Measurements from ENCODE around the gene ZNF740. TPM values are rescaled to one million over a fixed set of nuclear protein-coding genes. Genes with fewer than 3 reads are reported as not detected.
A peak's percentile ranks its signal among the peaks of the same experiment; 100 is the strongest.

The ZNF740 gene
- total RNA-seq, 2 donors from 2014 or later: 28.7 to 32.7 TPM

- ATAC-seq (no peak), DNase-seq (no peak)
- intact Hi-C loops (cut with DNase I, micrococcal nuclease): no loop called here
Measured at GRCh38 chr12:53204351-53204750, 23.8 kb downstream of the ZNF740 start.

- ATAC-seq (no peak), DNase-seq (peak; percentile 43 to 51)
- intact Hi-C loops (cut with DNase I, micrococcal nuclease): no loop called here
Measured at GRCh38 chr12:53205747-53206419, 25.4 kb downstream of the ZNF740 start.

- peak; percentile 74 to 75 for DNase-seq
- intact Hi-C loops (cut with DNase I, micrococcal nuclease): no loop called here
- ATAC-seq: peak; percentile 94
Measured at GRCh38 chr12:53207042-53207441, 26.5 kb downstream of the ZNF740 start, which contains the start of gene ITGB7. ITGB7 (minus strand) TSS chr12:53207251; CDS start chr12:53200443, 6,808 bp downstream.

- DNase-seq (no peak), ATAC-seq (no peak)
- intact Hi-C loops (cut with DNase I, micrococcal nuclease): no loop called here
Measured at GRCh38 chr12:53208435-53208834, 27.9 kb downstream of the ZNF740 start.

- DNase-seq: no peak
- intact Hi-C loops (cut with DNase I, micrococcal nuclease): no loop called here
- no peak for ATAC-seq
Measured at GRCh38 chr12:53208877-53209463, 28.4 kb downstream of the ZNF740 start.

- DNase-seq (no peak), ATAC-seq (no peak)
- intact Hi-C loops (cut with DNase I, micrococcal nuclease): loop anchor here in 1 of 2 donors (10.0 kb wide), 1 partner anchor 64 kb away; no protein-coding TSS in a partner anchor
Measured at GRCh38 chr12:53210843-53211242, 30.3 kb downstream of the ZNF740 start.

GRCh38 chr12:53211476-53212381, 31.2 kb downstream of the ZNF740 start:
- ATAC-seq (no peak), DNase-seq (no peak)
- intact Hi-C loops (cut with DNase I, micrococcal nuclease): loop anchor here (2.0 to 10.0 kb wide), 2 partner anchors 63 to 75 kb away; no protein-coding TSS in a partner anchor

GRCh38 chr12:53212931-53213330, 32.4 kb downstream of the ZNF740 start:
- ATAC-seq: no peak
- no peak for DNase-seq
- intact Hi-C loops (cut with DNase I, micrococcal nuclease): loop anchor here (2.0 to 10.0 kb wide), 2 partner anchors 62 to 74 kb away; no protein-coding TSS in a partner anchor

- DNase-seq: peak; percentile 71 to 90
- ATAC-seq: peak; percentile 66
- intact Hi-C loops (cut with DNase I, micrococcal nuclease): loop anchor here (2.0 to 10.0 kb wide), 2 partner anchors 61 to 73 kb away; no protein-coding TSS in a partner anchor
Measured at GRCh38 chr12:53213348-53213747, 32.8 kb downstream of the ZNF740 start.

- intact Hi-C loops (cut with DNase I, micrococcal nuclease): loop anchor here in 1 of 2 donors (10.0 kb wide), 1 partner anchor 61 kb away; no protein-coding TSS in a partner anchor
- no peak for DNase-seq
Measured at GRCh38 chr12:53214221-53214620, 33.7 kb downstream of the ZNF740 start.

GRCh38 chr12:53214687-53215455, 34.3 kb downstream of the ZNF740 start:
- no peak for ATAC-seq
- DNase-seq: no peak
- intact Hi-C loops (cut with DNase I, micrococcal nuclease): loop anchor here in 1 of 2 donors (10.0 kb wide), 1 partner anchor 60 kb away; no protein-coding TSS in a partner anchor

More at GRCh38 chr12:53214221-53214620, 33.7 kb downstream of the ZNF740 start:
- no peak for ATAC-seq

- no peak for ATAC-seq
- intact Hi-C loops (cut with DNase I, micrococcal nuclease): loop anchor here in 1 of 2 donors (10.0 kb wide), 1 partner anchor 59 kb away; no protein-coding TSS in a partner anchor
- no peak for DNase-seq
Measured at GRCh38 chr12:53215497-53215896, 35.0 kb downstream of the ZNF740 start.

GRCh38 chr12:53217051-53217930, 36.8 kb downstream of the ZNF740 start:
- ATAC-seq: peak; percentile 40
- peak; percentile 74 to 81 for DNase-seq
- intact Hi-C loops (cut with DNase I, micrococcal nuclease): loop anchor here in 1 of 2 donors (10.0 kb wide), 1 partner anchor 58 kb away; no protein-coding TSS in a partner anchor

- intact Hi-C loops (cut with DNase I, micrococcal nuclease): loop anchor here in 1 of 2 donors (10.0 kb wide), 1 partner anchor 57 kb away; no protein-coding TSS in a partner anchor
- no peak for DNase-seq
- ATAC-seq: no peak
Measured at GRCh38 chr12:53217931-53218307, 37.4 kb downstream of the ZNF740 start.

GRCh38 chr12:53218551-53219291, 38.2 kb downstream of the ZNF740 start:
- ATAC-seq (no peak), DNase-seq (no peak)
- intact Hi-C loops (cut with DNase I, micrococcal nuclease): loop anchor here in 1 of 2 donors (10.0 kb wide), 1 partner anchor 56 kb away; no protein-coding TSS in a partner anchor

- ATAC-seq (peak; percentile 8), DNase-seq (peak; percentile 49 to 56)
- intact Hi-C loops (cut with DNase I, micrococcal nuclease): loop anchor here in 1 of 2 donors (10.0 kb wide), 1 partner anchor 55 kb away; no protein-coding TSS in a partner anchor
Measured at GRCh38 chr12:53219292-53219955, 38.9 kb downstream of the ZNF740 start.
